Stimulated activated CD8-positive, alpha-beta memory T cell treated with anti-CD3 and anti-CD28 coated beads, Interleukin-15, amount 100 ng/mL, for 48 hours (primary cell): ENCODE results near the gene NIPSNAP2.
"Not testable (repeated sequence)": the region's sequence is repeated elsewhere in the genome, so short reads cannot be mapped to it uniquely, and the experiment has no call there.

ENCODE experiments used
- DNase-seq, 2 donors: peaks; one replicate each; pipeline ENCODE4 v3.0.0-alpha.2; 2020; ENCODE audit warnings: low read depth in 2 of 2

NIPSNAP2 gene

GRCh38 chr7:56047446-56048116 is 83.2 kb downstream of the NIPSNAP2 start:
- not testable (repeated sequence) for DNase-seq

- DNase-seq: no peak
Measured at GRCh38 chr7:56048245-56048644, 83.9 kb downstream of the NIPSNAP2 start.

- DNase-seq: not testable (repeated sequence)
Measured at GRCh38 chr7:56048763-56049162, 84.4 kb downstream of the NIPSNAP2 start.
